ENCODE results near the gene ARL13B. TPM values are rescaled to one million over a fixed set of nuclear protein-coding genes. Genes with fewer than 3 reads are reported as not detected.
A peak's percentile ranks its signal among the peaks of the same experiment; 100 is the strongest.

Gene ARL13B
- total and polyA plus RNA-seq, 2 of the 13 experiments (the other 11 are each of a cell fraction or from before 2014, with no cell fraction given), result 2.2 to 9.6 TPM

DNA sequence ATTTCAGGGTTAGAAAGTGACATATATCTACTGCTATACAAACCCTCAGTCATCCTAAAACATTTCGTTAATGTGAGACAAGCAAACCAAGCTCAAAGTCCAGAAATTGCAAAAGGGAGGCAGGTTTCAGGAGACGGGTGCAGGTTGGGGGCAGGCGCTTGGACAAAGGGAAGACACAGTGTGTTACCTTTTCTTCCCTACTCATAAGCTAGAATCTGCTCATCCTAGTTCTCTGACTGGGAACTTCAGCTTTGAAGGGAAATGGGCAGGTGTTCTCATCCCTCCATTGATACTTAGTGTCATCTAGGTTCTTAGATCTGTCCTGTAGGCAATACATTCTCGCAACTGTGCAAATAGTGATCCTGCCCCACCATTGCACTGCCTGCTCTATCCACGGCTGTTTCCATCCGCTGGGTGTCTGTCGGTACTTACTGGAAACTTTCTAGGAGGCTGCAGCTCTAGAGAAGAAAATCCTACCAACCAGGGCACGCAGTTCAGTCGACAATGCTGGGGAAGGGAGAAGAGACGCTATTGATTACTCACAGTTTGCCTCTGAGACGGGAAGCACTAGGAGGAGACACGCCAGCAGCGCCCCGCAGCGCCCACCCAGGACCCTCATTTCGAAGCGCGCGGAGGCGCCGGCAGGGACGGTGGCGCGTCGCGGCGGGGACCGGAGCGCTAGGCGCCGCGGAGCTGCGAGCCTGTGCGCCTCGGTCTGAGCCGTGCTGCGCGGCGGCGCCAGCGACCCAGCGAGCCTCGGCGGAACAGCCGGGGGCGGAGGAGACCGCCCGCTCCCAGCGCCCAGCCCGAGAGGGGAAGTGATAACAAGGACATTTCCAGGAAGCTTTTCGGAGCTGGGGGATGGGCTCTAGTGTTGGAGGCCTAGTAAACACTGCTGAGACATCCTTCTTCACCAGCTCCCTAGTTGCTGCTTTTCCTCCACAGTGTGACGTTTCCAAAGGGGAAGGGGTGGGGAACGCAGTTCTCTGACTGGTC is 6.5 kb upstream of the ARL13B start, which contains the start of gene PROS1 (continued):
- TF ChIP-seq CEBPB (IDR thresholded peaks at IDR 0.05; ENCODE audit: borderline replicate concordance, low read depth, low read length) (peak; percentile 52; the same call in 1 of the 2 replicates), FOXM1 (CRISPR knock-in tag; IDR thresholded peaks at IDR 0.05) (0 out of 2 replicates have a peak, but pooled peaks have one; percentile 39), KDM5B (CRISPR knock-in tag; IDR thresholded peaks at IDR 0.05; ENCODE audit: borderline replicate concordance) (peak; percentile 66; the same call in 1 of the 2 replicates), ZNF720 (CRISPR knock-in tag; IDR thresholded peaks at IDR 0.05) (no peak), FOXP1 (IDR thresholded peaks at IDR 0.05) (no peak), FOXP1 (CRISPR knock-in tag; IDR thresholded peaks at IDR 0.05) (0 out of 2 replicates have a peak, but pooled peaks have one; percentile 33), FOXC1 (CRISPR knock-in tag; IDR thresholded peaks at IDR 0.05; ENCODE audit: borderline replicate concordance) (peak; percentile 93), HDAC6 (IDR thresholded peaks at IDR 0.05; ENCODE audit: low read depth, low read length) (no peak), ZNF761 (CRISPR knock-in tag; conservative IDR thresholded peaks at IDR 0.05) (no peak), ZNF34 (CRISPR knock-in tag; IDR thresholded peaks at IDR 0.05; ENCODE audit: borderline replicate concordance) (no peak), NONO (IDR thresholded peaks at IDR 0.05) (no peak), NONO (CRISPR knock-in tag; conservative IDR thresholded peaks at IDR 0.05) (peak; percentile 48; the same call in 1 of the 2 replicates), HDAC1 (CRISPR knock-in tag; IDR thresholded peaks at IDR 0.05) (peak; percentile 73; the same call in 1 of the 2 replicates), MAZ (IDR thresholded peaks at IDR 0.05; ENCODE audit: borderline replicate concordance, low read depth, low read length) (peak; percentile 18; the same call in 1 of the 2 replicates), MAZ (CRISPR knock-in tag; IDR thresholded peaks at IDR 0.05; ENCODE audit: low read depth) (peak; percentile 72)
- TF ChIP-seq, protein P1, sequence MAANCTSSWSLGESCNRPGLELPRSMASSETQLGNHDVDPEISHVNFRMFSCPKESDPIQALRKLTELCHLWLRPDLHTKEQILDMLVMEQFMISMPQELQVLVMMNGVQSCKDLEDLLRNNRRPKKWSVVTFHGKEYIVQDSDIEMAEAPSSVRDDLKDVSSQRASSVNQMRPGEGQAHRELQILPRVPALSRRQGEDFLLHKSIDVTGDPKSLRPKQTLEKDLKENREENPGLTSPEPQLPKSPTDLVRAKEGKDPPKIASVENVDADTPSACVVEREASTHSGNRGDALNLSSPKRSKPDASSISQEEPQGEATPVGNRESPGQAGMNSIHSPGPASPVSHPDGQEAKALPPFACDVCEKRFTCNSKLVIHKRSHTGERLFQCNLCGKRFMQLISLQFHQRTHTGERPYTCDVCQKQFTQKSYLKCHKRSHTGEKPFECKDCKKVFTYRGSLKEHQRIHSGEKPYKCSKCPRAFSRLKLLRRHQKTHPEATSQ (CRISPR knock-in tag; IDR thresholded peaks at IDR 0.05; ENCODE audit: borderline replicate concordance), result 0 out of 2 replicates have a peak, but pooled peaks have one; percentile 15
- TF ChIP-seq, protein P2, sequence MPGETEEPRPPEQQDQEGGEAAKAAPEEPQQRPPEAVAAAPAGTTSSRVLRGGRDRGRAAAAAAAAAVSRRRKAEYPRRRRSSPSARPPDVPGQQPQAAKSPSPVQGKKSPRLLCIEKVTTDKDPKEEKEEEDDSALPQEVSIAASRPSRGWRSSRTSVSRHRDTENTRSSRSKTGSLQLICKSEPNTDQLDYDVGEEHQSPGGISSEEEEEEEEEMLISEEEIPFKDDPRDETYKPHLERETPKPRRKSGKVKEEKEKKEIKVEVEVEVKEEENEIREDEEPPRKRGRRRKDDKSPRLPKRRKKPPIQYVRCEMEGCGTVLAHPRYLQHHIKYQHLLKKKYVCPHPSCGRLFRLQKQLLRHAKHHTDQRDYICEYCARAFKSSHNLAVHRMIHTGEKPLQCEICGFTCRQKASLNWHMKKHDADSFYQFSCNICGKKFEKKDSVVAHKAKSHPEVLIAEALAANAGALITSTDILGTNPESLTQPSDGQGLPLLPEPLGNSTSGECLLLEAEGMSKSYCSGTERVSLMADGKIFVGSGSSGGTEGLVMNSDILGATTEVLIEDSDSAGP (CRISPR knock-in tag; IDR thresholded peaks at IDR 0.05; ENCODE audit: borderline replicate concordance), result peak; percentile 78
- TF ChIP-seq, protein P3, sequence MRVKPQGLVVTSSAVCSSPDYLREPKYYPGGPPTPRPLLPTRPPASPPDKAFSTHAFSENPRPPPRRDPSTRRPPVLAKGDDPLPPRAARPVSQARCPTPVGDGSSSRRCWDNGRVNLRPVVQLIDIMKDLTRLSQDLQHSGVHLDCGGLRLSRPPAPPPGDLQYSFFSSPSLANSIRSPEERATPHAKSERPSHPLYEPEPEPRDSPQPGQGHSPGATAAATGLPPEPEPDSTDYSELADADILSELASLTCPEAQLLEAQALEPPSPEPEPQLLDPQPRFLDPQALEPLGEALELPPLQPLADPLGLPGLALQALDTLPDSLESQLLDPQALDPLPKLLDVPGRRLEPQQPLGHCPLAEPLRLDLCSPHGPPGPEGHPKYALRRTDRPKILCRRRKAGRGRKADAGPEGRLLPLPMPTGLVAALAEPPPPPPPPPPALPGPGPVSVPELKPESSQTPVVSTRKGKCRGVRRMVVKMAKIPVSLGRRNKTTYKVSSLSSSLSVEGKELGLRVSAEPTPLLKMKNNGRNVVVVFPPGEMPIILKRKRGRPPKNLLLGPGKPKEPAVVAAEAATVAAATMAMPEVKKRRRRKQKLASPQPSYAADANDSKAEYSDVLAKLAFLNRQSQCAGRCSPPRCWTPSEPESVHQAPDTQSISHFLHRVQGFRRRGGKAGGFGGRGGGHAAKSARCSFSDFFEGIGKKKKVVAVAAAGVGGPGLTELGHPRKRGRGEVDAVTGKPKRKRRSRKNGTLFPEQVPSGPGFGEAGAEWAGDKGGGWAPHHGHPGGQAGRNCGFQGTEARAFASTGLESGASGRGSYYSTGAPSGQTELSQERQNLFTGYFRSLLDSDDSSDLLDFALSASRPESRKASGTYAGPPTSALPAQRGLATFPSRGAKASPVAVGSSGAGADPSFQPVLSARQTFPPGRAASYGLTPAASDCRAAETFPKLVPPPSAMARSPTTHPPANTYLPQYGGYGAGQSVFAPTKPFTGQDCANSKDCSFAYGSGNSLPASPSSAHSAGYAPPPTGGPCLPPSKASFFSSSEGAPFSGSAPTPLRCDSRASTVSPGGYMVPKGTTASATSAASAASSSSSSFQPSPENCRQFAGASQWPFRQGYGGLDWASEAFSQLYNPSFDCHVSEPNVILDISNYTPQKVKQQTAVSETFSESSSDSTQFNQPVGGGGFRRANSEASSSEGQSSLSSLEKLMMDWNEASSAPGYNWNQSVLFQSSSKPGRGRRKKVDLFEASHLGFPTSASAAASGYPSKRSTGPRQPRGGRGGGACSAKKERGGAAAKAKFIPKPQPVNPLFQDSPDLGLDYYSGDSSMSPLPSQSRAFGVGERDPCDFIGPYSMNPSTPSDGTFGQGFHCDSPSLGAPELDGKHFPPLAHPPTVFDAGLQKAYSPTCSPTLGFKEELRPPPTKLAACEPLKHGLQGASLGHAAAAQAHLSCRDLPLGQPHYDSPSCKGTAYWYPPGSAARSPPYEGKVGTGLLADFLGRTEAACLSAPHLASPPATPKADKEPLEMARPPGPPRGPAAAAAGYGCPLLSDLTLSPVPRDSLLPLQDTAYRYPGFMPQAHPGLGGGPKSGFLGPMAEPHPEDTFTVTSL (CRISPR knock-in tag; IDR thresholded peaks at IDR 0.05; ENCODE audit: borderline replicate concordance), result peak; percentile 58; the same call in 1 of the 2 replicates
